Measurements from ENCODE around the gene TRIM2. TPM values are rescaled to one million over a fixed set of nuclear protein-coding genes. Genes with fewer than 3 reads are reported as not detected.

Gene TRIM2
- total RNA-seq, 1 donor, result 78.5 TPM

GRCh38 chr4:153369021-153369420, 164.8 kb downstream of the TRIM2 start:
- no peak overlapping the region for H3K4me3 ChIP-seq (ENCODE audit: low read depth, low read length)
- no peak for TF ChIP-seq CTCF (IDR thresholded peaks at IDR 0.05; ENCODE audit: insufficient read depth, low read length)
- no peak for DNase-seq (ENCODE audit: low read depth)

- H3K4me3 ChIP-seq (ENCODE audit: low read depth, low read length), result no peak overlapping the region
- no peak for DNase-seq (ENCODE audit: low read depth)
- TF ChIP-seq CTCF (IDR thresholded peaks at IDR 0.05; ENCODE audit: insufficient read depth, low read length), result no peak
Observed at GRCh38 chr4:153371701-153372234, 167.5 kb downstream of the TRIM2 start.

- no peak for TF ChIP-seq CTCF (IDR thresholded peaks at IDR 0.05; ENCODE audit: insufficient read depth, low read length)
- no peak for DNase-seq (ENCODE audit: low read depth)
- H3K4me3 ChIP-seq (ENCODE audit: low read depth, low read length), result no peak overlapping the region
Observed at GRCh38 chr4:153372967-153373562, 168.8 kb downstream of the TRIM2 start.

- peak; percentile 35 for DNase-seq (ENCODE audit: low read depth)
- H3K4me3 ChIP-seq (ENCODE audit: low read depth, low read length), result no peak overlapping the region
- no peak for TF ChIP-seq CTCF (IDR thresholded peaks at IDR 0.05; ENCODE audit: insufficient read depth, low read length)
Observed at GRCh38 chr4:153374442-153374841, 170.2 kb downstream of the TRIM2 start.

GRCh38 chr4:153375303-153375702, 171.1 kb downstream of the TRIM2 start:
- no peak overlapping the region for H3K4me3 ChIP-seq (ENCODE audit: low read depth, low read length)
- TF ChIP-seq CTCF (IDR thresholded peaks at IDR 0.05; ENCODE audit: insufficient read depth, low read length), result no peak
- no peak for DNase-seq (ENCODE audit: low read depth)

- H3K4me3 ChIP-seq (ENCODE audit: low read depth, low read length), result no peak overlapping the region
- no peak for DNase-seq (ENCODE audit: low read depth)
- TF ChIP-seq CTCF (IDR thresholded peaks at IDR 0.05; ENCODE audit: insufficient read depth, low read length), result no peak
Observed at GRCh38 chr4:153383131-153383530, 178.9 kb downstream of the TRIM2 start.

- no peak overlapping the region for H3K4me3 ChIP-seq (ENCODE audit: low read depth, low read length)
- TF ChIP-seq CTCF (IDR thresholded peaks at IDR 0.05; ENCODE audit: insufficient read depth, low read length), result no peak
- no peak for DNase-seq (ENCODE audit: low read depth)
Observed at GRCh38 chr4:153384160-153384559, 179.9 kb downstream of the TRIM2 start.

Data from fibroblast of the aortic adventitia (primary cell).